KOPT-K1 (cell line): ENCODE results near the gene KCNT1.

Source experiments
- H3K27ac ChIP-seq: fragments of 200-600 bp; sonication (generic); 2 replicates; pipeline ENCODE4 v1.5.1; 2016; ENCODE audit warnings: antibody characterized with exemption, mild to moderate bottlenecking, low read depth, low read length; ENCODE audit not compliant: poor library complexity, severe bottlenecking
- H3K36me3 ChIP-seq: fragments of 200-600 bp; sonication (generic); 2 replicates; pipeline ENCODE4 v1.5.1; 2017; ENCODE audit warnings: antibody characterized with exemption, mild to moderate bottlenecking, low read length, moderate library complexity; ENCODE audit not compliant: insufficient read depth
- H3K9me3 ChIP-seq: fragments of 200-600 bp; sonication (generic); 2 replicates; pipeline ENCODE4 v1.5.1; 2017; ENCODE audit warnings: antibody characterized with exemption, low read length, mild to moderate bottlenecking; ENCODE audit not compliant: insufficient read depth, poor library complexity, severe bottlenecking

The KCNT1 gene

GRCh38 chr9:135751501-135751900, 49.5 kb downstream of the KCNT1 start:
- Histone ChIP-seq H3K27ac (no peak overlapping the region), H3K9me3 (no peaks in the 10 kb centered on the region), H3K36me3 (no peaks in the 10 kb centered on the region)

- no peaks in the 10 kb centered on the region for H3K9me3 ChIP-seq
- H3K27ac ChIP-seq, result no peak overlapping the region
- no peaks in the 10 kb centered on the region for H3K36me3 ChIP-seq
Measured at GRCh38 chr9:135752281-135753204, 50.6 kb downstream of the KCNT1 start.

GRCh38 chr9:135753391-135754105, 51.6 kb downstream of the KCNT1 start:
- no peaks in the 10 kb centered on the region for H3K36me3 ChIP-seq
- no peaks in the 10 kb centered on the region for H3K9me3 ChIP-seq
- H3K27ac ChIP-seq, result no peak overlapping the region

- Histone ChIP-seq H3K27ac (no peak overlapping the region), H3K36me3 (no peaks in the 10 kb centered on the region), H3K9me3 (no peaks in the 10 kb centered on the region)
Measured at GRCh38 chr9:135756576-135756975, 54.6 kb downstream of the KCNT1 start.

GRCh38 chr9:135757356-135757755, 55.4 kb downstream of the KCNT1 start:
- Histone ChIP-seq H3K27ac (no peak overlapping the region), H3K36me3 (no peaks in the 10 kb centered on the region), H3K9me3 (no peaks in the 10 kb centered on the region)

GRCh38 chr9:135758056-135758455, 56.1 kb downstream of the KCNT1 start:
- Histone ChIP-seq H3K9me3 (no peaks in the 10 kb centered on the region), H3K36me3 (no peaks in the 10 kb centered on the region), H3K27ac (no peak overlapping the region)

- no peak overlapping the region for H3K27ac ChIP-seq
- no peaks in the 10 kb centered on the region for H3K9me3 ChIP-seq
- H3K36me3 ChIP-seq, result no peaks in the 10 kb centered on the region
Measured at GRCh38 chr9:135758870-135759269, 56.9 kb downstream of the KCNT1 start.

- H3K9me3 ChIP-seq, result no peaks in the 10 kb centered on the region
- no peaks in the 10 kb centered on the region for H3K36me3 ChIP-seq
- no peak overlapping the region for H3K27ac ChIP-seq
Measured at GRCh38 chr9:135759676-135760300, 57.8 kb downstream of the KCNT1 start.

- Histone ChIP-seq H3K36me3 (no peaks in the 10 kb centered on the region), H3K9me3 (peaks cover 4% of the 10 kb centered on the region)
Measured at GRCh38 chr9:135760465-135760864, 58.5 kb downstream of the KCNT1 start.

GRCh38 chr9:135761150-135761844, 59.3 kb downstream of the KCNT1 start:
- Histone ChIP-seq H3K9me3 (peaks cover 13% of the 10 kb centered on the region), H3K36me3 (no peaks in the 10 kb centered on the region), H3K27ac (no peak overlapping the region)

More at GRCh38 chr9:135760465-135760864, 58.5 kb downstream of the KCNT1 start:
- no peak overlapping the region for H3K27ac ChIP-seq

GRCh38 chr9:135761845-135762168, 59.8 kb downstream of the KCNT1 start:
- no peaks in the 10 kb centered on the region for H3K36me3 ChIP-seq
- H3K9me3 ChIP-seq, result peaks cover 18% of the 10 kb centered on the region
- H3K27ac ChIP-seq, result no peak overlapping the region

GRCh38 chr9:135762921-135763320, 60.9 kb downstream of the KCNT1 start:
- Histone ChIP-seq H3K9me3 (peaks cover 23% of the 10 kb centered on the region), H3K36me3 (no peaks in the 10 kb centered on the region), H3K27ac (no peak overlapping the region)

- no peak overlapping the region for H3K27ac ChIP-seq
- H3K36me3 ChIP-seq, result no peaks in the 10 kb centered on the region
- H3K9me3 ChIP-seq, result peaks cover 23% of the 10 kb centered on the region
Measured at GRCh38 chr9:135763716-135764446, 61.9 kb downstream of the KCNT1 start.

- H3K27ac ChIP-seq, result no peak overlapping the region
- H3K9me3 ChIP-seq, result peaks cover 23% of the 10 kb centered on the region
- H3K36me3 ChIP-seq, result no peaks in the 10 kb centered on the region
Measured at GRCh38 chr9:135764731-135765130, 62.7 kb downstream of the KCNT1 start.
